SK-N-SH (cell line): ENCODE measurements around the gene ASAP2. TPM values are rescaled to one million over a fixed set of nuclear protein-coding genes. Genes with fewer than 3 reads are reported as not detected.

Source experiments
- CTCF ChIA-PET: fragments of 300-600, 350-600 bp; formaldehyde crosslinking; extraction: SDS; loops from one replicate; lab custom pipeline; 2021; lab: Yijun Ruan, JAX
- POLR2A ChIA-PET: fragments of 350-600 bp; sonication (Branson Sonifier 250); formaldehyde crosslinking; extraction: SDS; loops from one replicate; lab custom pipeline; 2020; ENCODE audit warnings: antibody characterized with exemption, inconsistent platforms; lab: Yijun Ruan, JAX
- DNase-seq: peaks from one replicate; pipeline ENCODE4 v3.0.0; 2012
- H2AFZ ChIP-seq: fragments of 200-600 bp; sonication (generic); 2 replicates; pipeline ENCODE4 v1.8.1; 2016; ENCODE audit warnings: antibody characterized with exemption, mild to moderate bottlenecking, low read depth
- H3F3A ChIP-seq: fragments of 200-600 bp; sonication (generic); replicated peaks from 2 replicates; pipeline ENCODE3; 2016; ENCODE audit warnings: antibody characterized with exemption, mild to moderate bottlenecking; ENCODE audit not compliant: insufficient read depth
- H3K27ac ChIP-seq, 2 experiments: fragments of 200-500 bp in 1 of 2; fragments of 200-600 bp in 1 of 2; sonication (Bioruptor generic) in 1 of 2; sonication (generic), shearing (Covaris generic) in 1 of 2; 2 replicates each; pipeline versions ENCODE4 v1.5.1 to v1.6.1; 2014 to 2016; ENCODE audit warnings: low read depth in 2 of 2, inconsistent platforms in 1 of 2, low read length in 1 of 2, mild to moderate bottlenecking in 1 of 2, mixed read lengths in 1 of 2
- H3K27me3 ChIP-seq: fragments of 200-600 bp; sonication (generic), shearing (Covaris generic); 2 replicates; pipeline ENCODE4 v1.6.1; 2016; ENCODE audit warnings: mixed run types; ENCODE audit not compliant: insufficient read depth
- H3K36me3 ChIP-seq, 2 experiments: fragments of 200-500 bp in 1 of 2; fragments of 200-600 bp in 1 of 2; sonication (Bioruptor generic) in 1 of 2; sonication (generic) in 1 of 2; replicated peaks in 1 of 2; 2 replicates each; pipeline versions ENCODE3 to v1.5.1; 2014 to 2016; ENCODE audit warnings: low read length in 1 of 2, mild to moderate bottlenecking in 1 of 2; ENCODE audit not compliant: insufficient read depth in 2 of 2, control insufficient read depth in 1 of 2
- H3K4me1 ChIP-seq, 2 experiments: fragments of 200-500 bp in 1 of 2; fragments of 200-600 bp in 1 of 2; sonication (Bioruptor generic) in 1 of 2; sonication (generic), shearing (Covaris generic) in 1 of 2; 2 replicates each; pipeline versions ENCODE4 v1.5.1 to v1.6.1; 2014 to 2016; ENCODE audit warnings: low read depth in 1 of 2, low read length in 1 of 2, mixed run types in 1 of 2; ENCODE audit not compliant: insufficient read depth in 2 of 2, control insufficient read depth in 1 of 2
- H3K4me2 ChIP-seq: fragments of 200-600 bp; sonication (generic), shearing (Covaris generic); 2 replicates; pipeline ENCODE4 v1.6.1; 2017; ENCODE audit warnings: mixed run types
- H3K4me3 ChIP-seq, 2 experiments: fragments of 200-500 bp in 1 of 2; fragments of 200-600 bp in 1 of 2; sonication (Bioruptor generic) in 1 of 2; sonication (generic), shearing (Covaris generic) in 1 of 2; 2 replicates each; pipeline versions ENCODE4 v1.5.1 to v1.8.1; 2014 to 2016; ENCODE audit warnings: low read depth in 2 of 2, inconsistent platforms in 1 of 2, low read length in 1 of 2, mild to moderate bottlenecking in 1 of 2, mixed read lengths in 1 of 2, moderate library complexity in 1 of 2
- H3K79me2 ChIP-seq: fragments of 200-600 bp; sonication (generic); 2 replicates; pipeline ENCODE4 v1.8.1; 2017; ENCODE audit warnings: mild to moderate bottlenecking; ENCODE audit not compliant: insufficient read depth
- H3K9ac ChIP-seq: fragments of 200-600 bp; sonication (generic); 2 replicates; pipeline ENCODE4 v1.6.1; 2017; ENCODE audit warnings: mixed run types
- H3K9me2 ChIP-seq: fragments of 200-600 bp; sonication (generic); 2 replicates; pipeline ENCODE4 v1.6.1; 2017; ENCODE audit warnings: mixed run types
- H3K9me3 ChIP-seq: fragments of 200-600 bp; sonication (generic); 2 replicates; pipeline ENCODE4 v1.6.1; 2017; ENCODE audit warnings: mixed run types, mild to moderate bottlenecking, moderate library complexity
- H4K20me1 ChIP-seq: fragments of 200-600 bp; sonication (generic); 2 replicates; pipeline ENCODE4 v1.6.1; 2017; ENCODE audit warnings: mild to moderate bottlenecking, mixed run types; ENCODE audit not compliant: insufficient read depth
- EP300 ChIP-seq, 2 experiments: IDR thresholded peaks; 2 replicates each; pipeline versions ENCODE4 v1.4.0 to v1.6.1; 2012; ENCODE audit warnings: borderline replicate concordance in 1 of 2, low read depth in 1 of 2, low read length in 1 of 2
- EZH2phosphoT487 ChIP-seq: fragments of 200-600 bp; sonication (generic); IDR thresholded peaks from 2 replicates; pipeline ENCODE4 v1.6.1; 2017; ENCODE audit warnings: low read depth, mixed run types, mild to moderate bottlenecking, antibody characterized with exemption, moderate library complexity, borderline replicate concordance
- FOXJ3 ChIP-seq: sonication (generic); formaldehyde crosslinking; IDR thresholded peaks from 2 replicates; pipeline ENCODE4 v1.5.1; 2020; ENCODE audit warnings: mild to moderate bottlenecking, missing genetic modification reagents
- FOXM1 ChIP-seq: IDR thresholded peaks from 2 replicates; pipeline ENCODE4 v1.4.0; 2012; ENCODE audit warnings: low read depth, mild to moderate bottlenecking
- GABPA ChIP-seq: IDR thresholded peaks from 2 replicates; pipeline ENCODE4 v1.4.0; 2012; ENCODE audit warnings: low read depth, mild to moderate bottlenecking
- NFIC ChIP-seq: IDR thresholded peaks from 2 replicates; pipeline ENCODE4 v1.4.0; 2012; ENCODE audit warnings: borderline replicate concordance
- NRF1 ChIP-seq: IDR thresholded peaks from 2 replicates; pipeline ENCODE4 v1.6.1; 2012; ENCODE audit warnings: low read depth, mild to moderate bottlenecking, low read length
- POLR2AphosphoS5 ChIP-seq: IDR thresholded peaks from 2 replicates; pipeline ENCODE4 v1.6.1; 2012; ENCODE audit warnings: low read depth, low read length
- RAD21 ChIP-seq: IDR thresholded peaks from 2 replicates; pipeline ENCODE4 v1.6.1; 2012; ENCODE audit warnings: mild to moderate bottlenecking, low read length
- SMC3 ChIP-seq: IDR thresholded peaks from 2 replicates; pipeline ENCODE4 v1.6.1; 2012; ENCODE audit warnings: low read depth, low read length, improper control_type of control experiment
- TEAD4 ChIP-seq: IDR thresholded peaks from 2 replicates; pipeline ENCODE4 v1.4.0; 2012; ENCODE audit warnings: mild to moderate bottlenecking, borderline replicate concordance; ENCODE audit not compliant: insufficient read depth
- USF1 ChIP-seq: IDR thresholded peaks from 2 replicates; pipeline ENCODE4 v1.4.0; 2012; ENCODE audit warnings: low read depth, borderline replicate concordance
- YY1 ChIP-seq: IDR thresholded peaks from 2 replicates; pipeline ENCODE4 v1.4.0; 2012; ENCODE audit warnings: low read depth, mild to moderate bottlenecking
- WGBS: methylation state at CpG from one replicate; pipeline ENCODE4 v1.1.6; 2017; ENCODE audit warnings: low lambda C conversion rate; 5-methylcytosine and 5-hydroxymethylcytosine counted together
- polyA plus RNA-seq, 3 experiments: library from polyadenylated mRNA; depleted of rRNA; stranded (reverse); fragments of >200 nt; gene quantifications; 2 replicates each; pipeline ENCODE4 v1.2.3, GENCODE V29; 2012
- TF ChIP-seq, protein P1 (sequence below): IDR thresholded peaks from 2 replicates; pipeline ENCODE4 v1.4.0; 2012; ENCODE audit warnings: low read depth
- TF ChIP-seq, protein P2 (sequence below): fragments of 150-350 bp; IDR thresholded peaks from 2 replicates; pipeline ENCODE4 v1.6.1; 2016; ENCODE audit warnings: mild to moderate bottlenecking, low read depth, low read length

Gene ASAP2
- polyA plus RNA-seq, 1 of the 3 experiments (the other 2 are of a cell fraction) = 37.9 TPM

DNA sequence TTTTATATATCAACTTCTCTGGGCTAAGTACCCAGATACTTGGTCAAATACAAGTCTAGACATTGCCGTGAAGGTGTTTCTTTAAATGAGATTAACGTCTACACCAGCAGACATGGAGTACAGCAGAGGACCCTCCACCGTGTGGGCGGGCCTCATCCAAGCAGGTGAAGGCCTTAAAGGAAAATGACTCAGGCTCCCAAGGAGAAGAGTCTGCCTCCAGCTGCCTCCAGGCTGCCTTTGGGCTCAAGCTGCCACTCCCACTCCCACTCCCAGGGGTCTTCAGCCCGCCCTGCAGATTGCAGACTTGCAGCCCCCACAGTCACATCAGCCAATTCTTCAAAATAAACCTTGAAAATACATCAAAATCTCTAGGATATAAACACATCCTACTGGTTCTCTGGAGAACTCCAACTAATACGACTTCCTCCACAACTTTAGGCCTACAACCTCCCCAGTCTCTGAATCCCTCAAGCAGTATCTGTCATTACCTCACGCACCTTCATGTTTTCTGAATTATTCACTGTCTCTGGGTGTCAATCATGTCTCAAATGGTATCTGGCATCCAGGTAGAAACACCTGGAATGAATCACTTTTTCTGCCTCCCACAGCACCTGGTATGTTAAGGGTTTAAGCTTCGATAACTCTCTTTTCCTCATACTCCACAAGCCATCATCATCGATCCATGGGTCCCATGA lies 209.8 kb downstream of the ASAP2 start:
- CTCF ChIA-PET = no interaction called here
- WGBS = 95% methylated on average over 9 of the region's 9 CpGs

DNA sequence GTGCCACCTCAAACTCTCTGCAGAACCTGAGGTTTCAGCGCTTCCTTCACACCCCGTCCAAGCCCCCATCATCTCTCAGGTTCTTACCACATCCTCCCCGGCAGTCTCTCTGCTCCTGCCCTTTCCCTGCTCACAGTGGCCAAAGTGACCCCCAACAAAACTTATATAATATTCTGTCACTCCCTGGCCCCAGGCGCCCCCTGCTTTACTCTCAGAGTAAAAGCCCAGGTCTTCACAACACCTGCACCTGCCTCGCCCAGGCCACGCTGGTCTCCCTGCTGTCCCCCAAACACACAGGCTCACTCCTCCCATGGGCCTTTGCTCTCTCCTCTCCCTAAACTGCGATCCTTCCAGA lies 210.3 kb downstream of the ASAP2 start:
- H4K20me1 ChIP-seq = peaks cover 21% of the 10 kb centered on the region
- 98% methylated on average over 7 of the region's 7 CpGs for WGBS
- H3K9ac ChIP-seq = no peak overlapping the region
- no peak overlapping the region for H2AFZ ChIP-seq
- H3K4me1 ChIP-seq = peaks cover 10% of the 10 kb centered on the region in 2 experiments; a peak in 3 of 4 replicates
- CTCF ChIA-PET = no interaction called here
- H3K27ac ChIP-seq = no peak overlapping the region
- no peaks in the 10 kb centered on the region for H3K9me2 ChIP-seq
- no peak for TF ChIP-seq USF1
- TF ChIP-seq SMC3 = no peak
- TF ChIP-seq RAD21 = no peak
- TF ChIP-seq EZH2phosphoT487 = no peak
- POLR2A ChIA-PET = no interaction called here
- no peak overlapping the region for H3K4me3 ChIP-seq
- H3K4me2 ChIP-seq = no peak overlapping the region
- peaks cover 94% of the 10 kb centered on the region for H3K79me2 ChIP-seq
- DNase-seq = no peak
- H3K36me3 ChIP-seq = peaks cover 28 to 38% of the 10 kb centered on the region in 2 experiments
- H3F3A ChIP-seq = peaks cover 2% of the 10 kb centered on the region
- H3K27me3 ChIP-seq = no peaks in the 10 kb centered on the region
- H3K9me3 ChIP-seq = no peaks in the 10 kb centered on the region

More for the DNA sequence above, 209.8 kb downstream of the ASAP2 start:
- Histone ChIP-seq H3K9me3 (no peaks in the 10 kb centered on the region), H4K20me1 (peaks cover 21% of the 10 kb centered on the region), H3K27ac (no peak overlapping the region), H3K4me1 (peaks cover 5 to 7% of the 10 kb centered on the region in 2 experiments; a peak in 2 of 4 replicates), H3K79me2 (peaks cover 91% of the 10 kb centered on the region), H3K9ac (no peak overlapping the region), H3F3A (peaks cover 2% of the 10 kb centered on the region), H3K36me3 (peaks cover 28 to 43% of the 10 kb centered on the region in 2 experiments), H3K9me2 (no peaks in the 10 kb centered on the region), H2AFZ (no peak overlapping the region), H3K4me3 (no peak overlapping the region), H3K27me3 (no peaks in the 10 kb centered on the region), H3K4me2 (no peak overlapping the region)
- DNase-seq = no peak
- TF ChIP-seq NRF1 (no peak), EP300 (IDR thresholded peaks at IDR 0.05; ENCODE audit: borderline replicate concordance in 1 of 2, low read depth in 1 of 2, low read length in 1 of 2) (no peak), USF1 (no peak), POLR2AphosphoS5 (no peak), GABPA (no peak), FOXJ3 (no peak), TEAD4 (no peak), FOXM1 (no peak), NFIC (no peak), EZH2phosphoT487 (no peak), YY1 (no peak)
- TF ChIP-seq, protein P1, sequence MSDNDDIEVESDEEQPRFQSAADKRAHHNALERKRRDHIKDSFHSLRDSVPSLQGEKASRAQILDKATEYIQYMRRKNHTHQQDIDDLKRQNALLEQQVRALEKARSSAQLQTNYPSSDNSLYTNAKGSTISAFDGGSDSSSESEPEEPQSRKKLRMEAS = no peak
- TF ChIP-seq, protein P2, sequence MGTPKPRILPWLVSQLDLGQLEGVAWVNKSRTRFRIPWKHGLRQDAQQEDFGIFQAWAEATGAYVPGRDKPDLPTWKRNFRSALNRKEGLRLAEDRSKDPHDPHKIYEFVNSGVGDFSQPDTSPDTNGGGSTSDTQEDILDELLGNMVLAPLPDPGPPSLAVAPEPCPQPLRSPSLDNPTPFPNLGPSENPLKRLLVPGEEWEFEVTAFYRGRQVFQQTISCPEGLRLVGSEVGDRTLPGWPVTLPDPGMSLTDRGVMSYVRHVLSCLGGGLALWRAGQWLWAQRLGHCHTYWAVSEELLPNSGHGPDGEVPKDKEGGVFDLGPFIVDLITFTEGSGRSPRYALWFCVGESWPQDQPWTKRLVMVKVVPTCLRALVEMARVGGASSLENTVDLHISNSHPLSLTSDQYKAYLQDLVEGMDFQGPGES = no peak
- POLR2A ChIA-PET = no interaction called here
